GM12892 (cell line): ENCODE measurements around the gene GLYAT.

Source experiments
- POLR2A ChIP-seq: IDR thresholded peaks from 2 replicates; pipeline ENCODE4 v1.6.1; 2011; ENCODE audit warnings: low read depth, low read length, control low read depth
- POLR2AphosphoS5 ChIP-seq: IDR thresholded peaks from 2 replicates; pipeline ENCODE4 v1.6.1; 2011; ENCODE audit warnings: low read depth, low read length, control low read depth
- TAF1 ChIP-seq: IDR thresholded peaks from 2 replicates; pipeline ENCODE4 v1.6.1; 2011; ENCODE audit warnings: low read depth, mild to moderate bottlenecking, control low read depth, low read length, borderline replicate concordance

GRCh38 chr11:58719406-58720117 is 12.2 kb downstream of the GLYAT start:
- TF ChIP-seq POLR2AphosphoS5 (no peak), POLR2A (no peak), TAF1 (no peak)
